Endothelial cell of umbilical vein (primary cell): ENCODE measurements around the gene PLOD2. TPM values are rescaled to one million over a fixed set of nuclear protein-coding genes. Genes with fewer than 3 reads are reported as not detected.
A peak's percentile ranks its signal among the peaks of the same experiment; 100 is the strongest.

Experiments
- BruUV-seq: library from RNA; stranded (reverse); fragments of 400-500 nt; replicated peaks from 2 replicates; lab custom pipeline; 2021; lab: Mats Ljungman, UMichigan
- CTCF ChIA-PET: fragments of 300-600, 350-600 bp; sonication (Branson Sonifier 250); formaldehyde crosslinking; loops from one replicate; lab custom pipeline; 2021; ENCODE audit warnings: antibody characterized with exemption, inconsistent platforms; lab: Charles Lee
- POLR2A ChIA-PET: fragments of 300-600, 350-600 bp; sonication (Branson Sonifier 250); formaldehyde crosslinking; loops from one replicate; lab custom pipeline; 2021; ENCODE audit warnings: antibody characterized with exemption, inconsistent platforms; lab: Charles Lee
- DNase-seq: peaks from one replicate; pipeline ENCODE4 v3.0.0-alpha.2; 2011; ENCODE audit warnings: low read depth, low spot score
- FAIRE-seq: peaks from 2 replicates; lab custom pipeline; 2011; peaks lifted over from hg19 to GRCh38; lab: Jason Lieb, UNC
- H2AFZ ChIP-seq: 2 replicates; pipeline ENCODE4 v1.6.0; 2012; ENCODE audit warnings: low read depth, low read length, control low read depth, inconsistent platforms
- H3K27ac ChIP-seq: 2 replicates; pipeline ENCODE4 v1.5.1; 2011; ENCODE audit warnings: low read depth, mild to moderate bottlenecking, control low read depth, low read length, moderate library complexity; ENCODE audit not compliant: insufficient read depth
- H3K27me3 ChIP-seq, 2 experiments: 2 replicates each; pipeline versions ENCODE4 v1.6.0 to v1.6.1; 2011; ENCODE audit warnings: low read length in 2 of 2, mixed read lengths in 1 of 2; ENCODE audit not compliant: control insufficient read depth in 2 of 2, insufficient read depth in 2 of 2
- H3K36me3 ChIP-seq, 2 experiments: 2 replicates in 1 of 2; 3 replicates in 1 of 2; pipeline ENCODE4 v1.5.1; 2011; ENCODE audit warnings: low read length in 2 of 2, mild to moderate bottlenecking in 1 of 2, moderate library complexity in 1 of 2; ENCODE audit not compliant: control insufficient read depth in 2 of 2, insufficient read depth in 2 of 2; ENCODE audit errors: extremely low read depth in 1 of 2
- H3K4me1 ChIP-seq: 3 replicates; pipeline ENCODE4 v1.5.1; 2011; ENCODE audit warnings: mild to moderate bottlenecking, low read length; ENCODE audit not compliant: control insufficient read depth, insufficient read depth; ENCODE audit errors: extremely low read depth
- H3K4me2 ChIP-seq: 2 replicates; pipeline ENCODE4 v1.6.1; 2011; ENCODE audit warnings: low read length, control low read depth, mixed read lengths; ENCODE audit not compliant: insufficient read depth
- H3K4me3 ChIP-seq, 3 experiments: fragments of 200-600 bp in 1 of 3; sonication (generic), shearing (Covaris generic) in 1 of 3; replicated peaks in 1 of 3; 2 replicates each; pipeline ENCODE4 v1.5.1; 2011 to 2016; ENCODE audit warnings: control low read depth in 3 of 3, low read length in 3 of 3, mild to moderate bottlenecking in 2 of 3, inconsistent platforms in 1 of 3, low read depth in 1 of 3, moderate library complexity in 1 of 3; ENCODE audit not compliant: insufficient read depth in 1 of 3
- H3K79me2 ChIP-seq: 2 replicates; pipeline ENCODE4 v1.6.0; 2012; ENCODE audit warnings: low read length, inconsistent platforms; ENCODE audit not compliant: control insufficient read depth, insufficient read depth
- H3K9ac ChIP-seq: replicated peaks from 2 replicates; pipeline ENCODE3; 2011; ENCODE audit warnings: low read length, control low read depth; ENCODE audit not compliant: insufficient read depth; ENCODE audit errors: extremely low read depth
- H3K9me1 ChIP-seq: replicated peaks from 3 replicates; pipeline ENCODE4 v1.6.0; 2011; ENCODE audit warnings: mild to moderate bottlenecking, low read length; ENCODE audit not compliant: control insufficient read depth, insufficient read depth; ENCODE audit errors: extremely low read depth
- H3K9me3 ChIP-seq: replicated peaks from 2 replicates; pipeline ENCODE4 v1.5.1; 2012; ENCODE audit warnings: low read length, inconsistent platforms; ENCODE audit not compliant: control insufficient read depth, insufficient read depth
- H4K20me1 ChIP-seq: replicated peaks from 2 replicates; pipeline ENCODE3; 2011; ENCODE audit warnings: mild to moderate bottlenecking, low read length; ENCODE audit not compliant: control insufficient read depth, insufficient read depth; ENCODE audit errors: extremely low read depth
- CTCF ChIP-seq, 2 donors: IDR thresholded peaks; 1 replicate in 1 of 2; 2 replicates in 1 of 2; pipeline ENCODE4 v1.5.1; 2011; ENCODE audit warnings: low read length in 2 of 2, mild to moderate bottlenecking in 2 of 2, moderate library complexity in 2 of 2, control low read depth in 1 of 2, inconsistent platforms in 1 of 2, low read depth in 1 of 2; ENCODE audit not compliant: insufficient read depth in 1 of 2; ENCODE audit errors: extremely low read depth in 1 of 2
- EZH2 ChIP-seq: IDR thresholded peaks from 2 replicates; pipeline ENCODE4 v1.6.1; 2012; ENCODE audit warnings: borderline replicate concordance, low read depth, mild to moderate bottlenecking, moderate library complexity, low read length, inconsistent platforms; ENCODE audit not compliant: severe bottlenecking
- FOS ChIP-seq: IDR thresholded peaks from 2 replicates; pipeline ENCODE4 v1.6.1; 2011; ENCODE audit warnings: mild to moderate bottlenecking, low read length, moderate library complexity, borderline replicate concordance; ENCODE audit not compliant: insufficient read depth
- GATA2 ChIP-seq: IDR thresholded peaks from 2 replicates; pipeline ENCODE4 v1.7.0; 2011; ENCODE audit warnings: low read depth, mild to moderate bottlenecking, moderate library complexity, mixed read lengths, low read length; ENCODE audit not compliant: insufficient read length, insufficient read depth
- JUN ChIP-seq: IDR thresholded peaks from 2 replicates; pipeline ENCODE4 v1.6.1; 2011; ENCODE audit warnings: borderline replicate concordance, low read depth; ENCODE audit not compliant: insufficient read length, insufficient read depth
- MAX ChIP-seq: IDR thresholded peaks from 2 replicates; pipeline ENCODE4 v1.6.1; 2011; ENCODE audit not compliant: insufficient read depth, insufficient read length
- MYC ChIP-seq: IDR thresholded peaks from one replicate; pipeline ENCODE4 v1.6.1; 2011; ENCODE audit warnings: mild to moderate bottlenecking, low read depth, low read length
- POLR2A ChIP-seq: IDR thresholded peaks from 2 replicates; pipeline ENCODE4 v1.6.1; 2012; ENCODE audit warnings: low read depth, mild to moderate bottlenecking, control low read depth, low read length
- POLR2AphosphoS5 ChIP-seq: IDR thresholded peaks from 2 replicates; pipeline ENCODE4 v1.6.1; 2012; ENCODE audit warnings: low read depth, mild to moderate bottlenecking, control low read depth, low read length, moderate library complexity; ENCODE audit not compliant: insufficient read depth
- dilution Hi-C: fragments of 300-500 bp; cut with MboI; formaldehyde crosslinking; loops from one replicate; pipeline ENCODE4 v1.15.0; 2019; ENCODE audit warnings: low sequenced_read_pairs; ENCODE audit not compliant: extremely low pct_ligation_motif_present
- intact Hi-C: fragments of 100-400 bp; cut with micrococcal nuclease; formaldehyde crosslinking; loops from one replicate; pipeline ENCODE4 v1.10.0; 2022
- polyA plus RNA-seq, 4 experiments: library from polyadenylated mRNA; depleted of rRNA in 3 of 4; stranded (reverse) in 3 of 4; unstranded in 1 of 4; fragments of >200 nt; gene quantifications; 2 replicates each; pipeline versions ENCODE4 v1.2.1 to v1.2.3, GENCODE V29; 2011 to 2012; ENCODE audit warnings: missing spikeins in 1 of 4
- total RNA-seq: library from RNA; stranded (reverse); gene quantifications from 2 replicates; pipeline ENCODE4 v1.2.3, GENCODE V29; 2021

The PLOD2 gene
- total and polyA plus RNA-seq, 2 donors (not counting 3 experiments of a cell fraction or from before 2014, with no cell fraction given), result 36.1 to 193 TPM

GRCh38 chr3:146133441-146133840, 27.5 kb downstream of the PLOD2 start:
- Histone ChIP-seq H3K4me1 (peaks cover 14% of the 10 kb centered on the region), H3K9me1 (no peaks in the 10 kb centered on the region), H3K9me3 (no peaks in the 10 kb centered on the region), H3K27me3 (no peaks in the 10 kb centered on the region), H3K4me2 (no peak overlapping the region), H3K4me3 (no peak overlapping the region), H3K79me2 (peaks cover 97% of the 10 kb centered on the region), H3K36me3 (no peaks in the 10 kb centered on the region), H3K9ac (no peak overlapping the region), H3K27ac (no peak overlapping the region), H4K20me1 (peaks cover 8% of the 10 kb centered on the region), H2AFZ (no peak overlapping the region)
- no peak for TF ChIP-seq POLR2A
- no peak for TF ChIP-seq MYC
- no peak for TF ChIP-seq FOS
- TF ChIP-seq POLR2AphosphoS5, result no peak
- no peak for TF ChIP-seq MAX
- TF ChIP-seq CTCF (IDR thresholded peaks at IDR 0.05; ENCODE audit: extremely low read depth in 1 of 2, insufficient read depth in 1 of 2, low read depth in 1 of 2, low read length in 2 of 2), result no peak
- TF ChIP-seq GATA2, result no peak
- no peak for TF ChIP-seq EZH2
- TF ChIP-seq JUN, result no peak
- ChIA-PET CTCF (interaction anchor here (1.4 to 2.9 kb wide), 3 partner anchors 9 to 68 kb away, joined by 4 to 9 read pairs (median 8); no protein-coding TSS in a partner anchor), POLR2A (no interaction called here)
- dilution Hi-C loops, result no loop called here
- BruUV-seq, result no TSS peak
- DNase-seq (peak; percentile 51), FAIRE-seq (no peak)
- intact Hi-C loops, result no loop called here
